Thyroid gland (tissue), 4 donors: ENCODE data around the gene PRR20G.

ENCODE experiments used
- CTCF ChIP-seq, 6 experiments: fragments of 200-600 bp in 3 of 6; fragments of 450-650 bp in 3 of 6; sonication (generic) in 3 of 6; IDR thresholded peaks; one replicate each; pipeline ENCODE4 v1.5.1; 2016 to 2019; ENCODE audit warnings: antibody characterized with exemption in 6 of 6, mild to moderate bottlenecking in 2 of 6, inconsistent platforms in 1 of 6, moderate library complexity in 1 of 6
- POLR2A ChIP-seq, 2 donors: fragments of 450-650 bp; IDR thresholded peaks; one replicate each; pipeline ENCODE4 v1.6.1; 2017; ENCODE audit warnings: antibody characterized with exemption in 2 of 2, mild to moderate bottlenecking in 2 of 2, moderate library complexity in 1 of 2

- no peak for TF ChIP-seq POLR2A (IDR thresholded peaks at IDR 0.05)
- no peak for TF ChIP-seq CTCF (IDR thresholded peaks at IDR 0.05)
These were observed 1.2 kb downstream of the PRR20G start for GRCh38 chr3:127286571-127287140.
